Measurements from ENCODE around the gene SRSF6. TPM values are rescaled to one million over a fixed set of nuclear protein-coding genes. Genes with fewer than 3 reads are reported as not detected.
"Not testable (repeated sequence)": the region's sequence is repeated elsewhere in the genome, so short reads cannot be mapped to it uniquely, and the experiment has no call there.

SRSF6 gene
- total RNA-seq, 4 donors from 2014 or later = 18.8 to 29.8 (median 21.0) TPM

DNA sequence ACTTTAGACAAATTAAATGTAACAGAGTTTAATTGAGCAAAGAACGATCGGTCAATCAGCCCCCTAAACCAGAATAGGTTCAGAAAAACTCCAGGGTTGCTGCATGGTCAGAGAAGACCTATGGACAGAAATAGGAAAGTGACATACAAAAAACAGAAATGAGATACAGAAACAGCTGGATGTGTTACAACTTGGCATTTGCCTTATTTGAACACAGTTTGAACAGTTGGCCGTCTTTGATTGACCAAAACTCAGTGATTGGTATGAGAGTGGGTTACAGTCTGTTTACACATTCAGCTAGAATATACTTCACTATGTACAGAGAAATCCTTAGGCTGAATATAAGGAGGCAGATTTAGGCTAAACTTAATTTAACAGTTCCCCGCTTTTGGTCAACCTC, 19.9 kb downstream of the SRSF6 start:
- TF ChIP-seq POLR2A (IDR thresholded peaks at IDR 0.05) = no peak
- TF ChIP-seq CTCF (IDR thresholded peaks at IDR 0.05 in 4 of 5, conservative IDR thresholded peaks at IDR 0.05 in 1 of 5) = no peak
- Histone ChIP-seq H3K9me3 (no peaks in the 10 kb centered on the region), H3K36me3 (no peaks in the 10 kb centered on the region), H3K27ac (no peak overlapping the region), H3K27me3 (no peaks in the 10 kb centered on the region), H3K4me3 (no peak overlapping the region), H3K4me1 (peaks cover 0 to 7% of the 10 kb centered on the region in 2 donors)
- intact Hi-C loops (cut with DNase I; ENCODE audit: low total_unique reads) = no loop called here
- ATAC-seq (no peak), DNase-seq (no peak)
- in situ Hi-C loops (cut with MboI; ENCODE audit: low sequenced_read_pairs in 4 of 4) = no loop called here

DNA sequence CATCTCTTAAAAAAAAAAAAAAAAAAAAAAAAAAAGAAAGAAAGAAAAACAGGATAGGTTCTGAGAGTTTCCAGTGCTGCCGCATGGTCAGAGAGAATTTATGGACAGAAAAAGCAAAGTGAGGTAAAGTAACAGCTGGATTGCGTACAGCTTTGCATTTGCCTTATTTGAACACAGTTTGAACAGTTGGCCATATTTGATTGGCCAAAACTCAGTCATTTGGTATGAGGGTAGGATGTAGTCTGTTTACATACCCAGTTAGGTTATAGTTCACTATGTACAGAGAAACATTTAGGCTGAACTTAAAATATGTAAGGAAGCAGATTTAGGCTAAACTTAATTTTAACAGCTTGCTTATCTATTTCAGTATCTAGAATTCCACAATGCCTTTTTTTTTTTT, 32.3 kb downstream of the SRSF6 start:
- intact Hi-C loops (cut with DNase I; ENCODE audit: low total_unique reads) = no loop called here
- Histone ChIP-seq H3K4me3 (no peak overlapping the region), H3K27me3 (no peaks in the 10 kb centered on the region), H3K27ac (no peak overlapping the region), H3K9me3 (no peaks in the 10 kb centered on the region), H3K36me3 (no peaks in the 10 kb centered on the region), H3K4me1 (no peaks in the 10 kb centered on the region)
- ATAC-seq (no peak), DNase-seq (no peak)
- TF ChIP-seq CTCF (IDR thresholded peaks at IDR 0.05 in 4 of 5, conservative IDR thresholded peaks at IDR 0.05 in 1 of 5) = no peak
- TF ChIP-seq POLR2A (IDR thresholded peaks at IDR 0.05) = no peak
- in situ Hi-C loops (cut with MboI; ENCODE audit: low sequenced_read_pairs in 4 of 4) = no loop called here

DNA sequence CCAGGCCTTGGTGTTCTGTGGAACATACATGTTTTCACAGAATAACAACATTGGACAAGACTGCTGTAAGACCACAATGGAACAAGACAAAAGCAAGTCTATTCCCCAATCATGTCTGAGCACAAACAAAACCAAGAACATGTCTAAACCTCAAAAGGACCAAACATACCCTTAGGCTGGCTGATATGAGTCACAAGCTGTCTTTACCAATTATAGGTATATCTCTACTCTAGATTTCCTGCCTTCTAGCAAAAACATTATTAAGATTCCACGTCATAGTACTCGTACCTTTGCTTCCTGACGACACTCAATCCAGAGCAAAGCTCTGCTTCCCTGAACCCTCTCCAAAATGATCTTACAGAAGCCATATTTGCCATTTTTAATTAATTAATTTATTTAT, 34.4 kb downstream of the SRSF6 start:
- TF ChIP-seq CTCF (IDR thresholded peaks at IDR 0.05 in 4 of 5, conservative IDR thresholded peaks at IDR 0.05 in 1 of 5) (no peak), POLR2A (IDR thresholded peaks at IDR 0.05) (no peak)
- ATAC-seq (no peak), DNase-seq (no peak)
- in situ Hi-C loops (cut with MboI; ENCODE audit: low sequenced_read_pairs in 4 of 4) (no loop called here), intact Hi-C loops (cut with DNase I; ENCODE audit: low total_unique reads) (no loop called here)
- no peaks in the 10 kb centered on the region for H3K36me3 ChIP-seq
- H3K9me3 ChIP-seq = no peaks in the 10 kb centered on the region
- no peak overlapping the region for H3K4me3 ChIP-seq
- no peaks in the 10 kb centered on the region for H3K27me3 ChIP-seq
- H3K4me1 ChIP-seq = no peaks in the 10 kb centered on the region
- H3K27ac ChIP-seq = no peak overlapping the region

DNA sequence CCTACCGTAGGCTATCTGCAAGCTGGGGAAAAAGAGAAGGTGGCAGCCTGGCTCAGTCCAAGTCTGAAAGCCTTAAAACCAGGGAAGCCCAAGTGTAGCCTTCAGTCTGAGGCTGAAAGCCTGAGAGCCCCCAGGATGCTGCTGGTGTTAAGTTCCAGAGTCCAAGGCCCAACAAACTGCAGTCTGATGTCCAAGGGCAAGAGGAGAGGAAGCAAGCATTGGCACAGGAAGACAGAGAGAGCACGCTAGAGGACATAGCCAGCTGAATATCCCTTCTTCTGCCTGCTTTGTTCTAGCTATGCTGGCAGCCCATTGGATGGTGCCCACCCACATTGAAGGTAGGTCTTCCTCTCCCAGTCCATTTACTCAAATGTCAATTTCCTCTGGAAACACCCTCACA, 37.7 kb downstream of the SRSF6 start:
- in situ Hi-C loops (cut with MboI; ENCODE audit: low sequenced_read_pairs in 4 of 4) = no loop called here
- H3K4me1 ChIP-seq = no peaks in the 10 kb centered on the region
- no peak overlapping the region for H3K4me3 ChIP-seq
- ATAC-seq = no peak
- H3K9me3 ChIP-seq = no peaks in the 10 kb centered on the region
- no peak for TF ChIP-seq POLR2A (IDR thresholded peaks at IDR 0.05)
- no peak for TF ChIP-seq CTCF (IDR thresholded peaks at IDR 0.05 in 4 of 5, conservative IDR thresholded peaks at IDR 0.05 in 1 of 5)
- no peak for DNase-seq
- H3K36me3 ChIP-seq = no peaks in the 10 kb centered on the region
- H3K27ac ChIP-seq = no peak overlapping the region
- no peaks in the 10 kb centered on the region for H3K27me3 ChIP-seq
- intact Hi-C loops (cut with DNase I; ENCODE audit: low total_unique reads) = no loop called here

DNA sequence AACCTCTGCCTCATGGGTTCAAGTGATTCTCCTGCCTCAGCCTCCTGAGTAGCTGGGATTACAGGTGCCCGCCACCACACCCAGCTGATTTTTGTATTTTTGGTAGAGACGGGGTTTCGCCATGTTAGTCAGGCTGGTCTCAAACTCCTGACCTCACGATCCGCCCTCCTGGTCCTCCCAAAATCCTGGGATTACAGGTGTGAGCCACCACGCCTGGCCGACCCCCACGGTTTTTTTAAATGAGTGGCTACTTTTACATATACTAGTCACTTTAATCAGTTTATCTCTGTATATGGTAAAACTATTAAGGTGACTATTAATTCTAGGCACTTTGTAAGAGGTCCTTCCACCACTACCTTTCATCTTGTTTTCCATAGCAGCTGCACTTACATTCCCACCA, 44.3 kb downstream of the SRSF6 start:
- H3K4me1 ChIP-seq; H3K36me3 ChIP-seq; ATAC-seq; in situ Hi-C loops (cut with MboI; ENCODE audit: low sequenced_read_pairs in 4 of 4); H3K27me3 ChIP-seq; H3K9me3 ChIP-seq; intact Hi-C loops (cut with DNase I; ENCODE audit: low total_unique reads); H3K4me3 ChIP-seq; H3K27ac ChIP-seq; DNase-seq: not testable (repeated sequence)
